Activated naive CD4-positive, alpha-beta T cell (primary cell): Measurements from ENCODE around the gene CTSO.
"Not testable (repeated sequence)": the region's sequence is repeated elsewhere in the genome, so short reads cannot be mapped to it uniquely, and the experiment has no call there.

Experiments
- DNase-seq, 4 experiments: peaks; one replicate each; lab custom pipeline; 2025; lab: John Stamatoyannopoulos, UW

Gene CTSO

DNA sequence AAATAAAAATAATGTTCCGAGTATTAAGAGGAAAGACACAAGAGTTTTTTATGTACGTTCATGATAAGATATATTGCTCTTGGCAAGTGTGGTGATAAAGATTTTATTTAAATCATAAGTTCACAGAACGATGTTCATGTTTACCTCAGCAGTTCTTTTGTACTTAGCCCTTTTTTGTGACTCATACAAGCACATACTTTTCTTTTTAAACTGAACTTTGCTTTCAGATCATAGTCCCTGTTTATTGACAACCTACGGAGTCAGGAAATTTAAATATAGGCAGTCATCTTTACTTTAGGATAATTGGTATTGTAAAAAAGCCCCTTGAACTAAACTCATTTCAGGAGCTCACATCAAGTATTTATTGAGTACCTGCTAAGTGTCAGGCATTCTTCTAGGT is 1.3 kb upstream of the CTSO start:
- DNase-seq, result no peak

DNA sequence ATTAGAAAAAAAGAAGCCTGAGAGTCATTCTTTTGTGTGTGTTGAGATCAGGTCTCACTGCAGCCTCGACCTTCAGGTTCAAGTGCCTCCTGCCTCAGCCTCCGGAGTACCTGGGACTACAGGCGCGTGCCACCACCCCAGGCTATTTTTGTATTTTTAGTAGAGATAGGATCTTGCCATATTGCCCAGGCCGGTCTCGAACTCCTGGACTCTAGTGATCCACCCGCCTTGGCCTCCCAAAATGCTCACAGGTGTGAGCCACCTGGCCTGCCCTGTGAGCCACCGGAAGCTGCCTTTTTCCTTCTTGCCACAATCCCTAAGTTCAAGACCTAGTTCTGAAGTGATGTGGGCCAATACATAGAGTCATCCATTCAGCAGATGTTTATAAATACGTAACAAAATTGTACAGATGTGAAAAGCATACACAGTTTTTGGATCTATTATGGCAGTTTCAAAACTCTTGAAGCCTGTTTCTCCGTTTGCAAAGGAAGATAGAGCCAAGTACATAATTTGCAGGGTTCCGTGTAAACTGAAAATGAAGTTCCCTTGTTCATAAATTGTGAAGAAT is 536 bp upstream of the CTSO start:
- no peak for DNase-seq

DNA sequence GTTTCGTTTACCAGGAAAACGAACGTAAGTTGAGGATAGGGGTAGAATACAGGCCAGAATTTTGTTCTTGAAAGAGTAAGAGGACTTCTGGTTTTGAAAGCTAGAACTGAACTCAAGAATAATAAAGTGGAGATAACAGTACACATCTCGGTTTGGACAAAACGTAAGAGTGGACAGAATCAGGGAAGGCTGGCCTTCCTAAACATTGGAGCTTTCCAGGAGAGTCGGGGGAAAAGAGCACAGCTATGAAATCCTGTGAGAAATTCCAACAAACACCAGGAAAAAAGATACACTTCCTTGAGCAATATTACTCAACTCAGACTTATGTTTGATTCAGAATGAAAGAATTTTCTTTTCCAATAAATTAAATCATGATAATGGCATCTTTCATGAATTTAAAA is 1.2 kb downstream of the CTSO start:
- no peak for DNase-seq

DNA sequence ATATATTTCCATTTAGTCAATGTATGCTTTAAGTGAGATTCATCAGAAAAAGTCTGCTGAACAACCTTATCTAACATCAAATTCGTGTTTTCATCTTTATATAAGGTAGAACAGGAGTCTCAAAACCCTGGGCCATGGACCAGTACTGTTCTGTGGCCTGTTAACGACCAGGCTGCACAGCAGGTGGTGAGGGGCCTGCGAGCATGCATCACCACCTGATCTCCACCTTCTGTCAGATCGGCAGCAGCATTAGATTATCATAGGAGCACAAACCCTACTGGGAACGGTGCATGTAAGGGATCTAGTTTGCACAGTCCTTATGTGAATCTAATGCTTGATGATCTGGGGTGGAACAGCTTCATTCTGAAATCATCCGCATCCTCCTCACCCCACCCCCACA is 3.2 kb downstream of the CTSO start:
- no peak for DNase-seq

DNA sequence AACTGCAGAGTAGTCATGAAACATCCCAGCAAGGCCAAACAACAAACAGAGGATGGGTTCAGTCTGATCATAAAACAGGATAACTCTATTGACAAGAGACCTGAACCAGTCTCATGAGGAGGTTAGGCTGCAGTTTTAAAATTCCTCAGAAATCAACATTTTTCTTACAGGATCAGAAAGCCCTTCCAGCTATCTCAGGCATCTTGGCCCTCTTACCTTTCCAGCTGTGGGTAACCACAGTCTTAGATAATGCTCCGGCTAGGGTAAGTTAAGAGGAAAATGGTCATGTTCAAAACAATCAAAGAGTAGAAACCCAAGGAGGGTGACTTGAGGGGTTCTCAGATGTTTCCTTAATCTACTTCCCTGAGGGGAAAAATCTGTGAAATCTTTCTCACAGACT is 5.1 kb downstream of the CTSO start:
- no peak for DNase-seq

DNA sequence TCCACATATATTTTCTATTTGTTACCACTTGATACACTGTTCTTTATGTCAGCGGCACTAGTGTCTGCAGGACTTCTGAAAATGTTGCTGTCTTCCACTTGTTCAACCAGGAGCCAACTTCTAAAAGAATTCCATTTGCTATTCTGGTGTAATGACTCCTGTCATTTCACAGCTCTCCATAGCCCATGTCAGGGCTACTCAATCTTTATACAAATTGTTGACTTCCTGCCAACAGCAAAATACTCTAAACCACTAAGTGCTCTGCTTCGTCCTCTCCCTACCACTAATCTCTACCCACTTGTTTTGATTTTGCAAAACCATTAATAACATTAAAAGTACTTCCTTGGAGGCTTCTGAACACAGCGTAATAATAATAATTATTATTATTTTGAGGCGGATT is 7.2 kb downstream of the CTSO start:
- no peak for DNase-seq

DNA sequence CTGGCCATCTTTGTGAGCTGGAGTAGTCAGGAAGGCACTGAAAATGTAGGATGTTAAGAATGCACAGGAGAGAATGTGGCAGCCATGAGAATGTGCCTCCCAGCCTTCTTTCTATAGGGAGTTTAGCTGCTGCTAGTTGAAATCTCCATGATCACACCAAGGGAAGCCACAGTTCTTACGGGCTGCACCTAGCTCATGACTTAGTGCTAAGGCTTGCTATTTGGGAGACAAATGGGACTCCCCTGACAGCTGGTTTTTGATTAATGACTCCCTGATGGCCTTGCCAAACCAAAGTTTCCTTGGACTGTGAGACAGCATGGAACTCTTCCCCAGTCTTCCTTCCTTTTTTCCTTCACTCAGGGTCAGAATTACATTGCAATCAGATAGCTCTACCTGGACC is 9.2 kb downstream of the CTSO start:
- DNase-seq, result no peak

DNA sequence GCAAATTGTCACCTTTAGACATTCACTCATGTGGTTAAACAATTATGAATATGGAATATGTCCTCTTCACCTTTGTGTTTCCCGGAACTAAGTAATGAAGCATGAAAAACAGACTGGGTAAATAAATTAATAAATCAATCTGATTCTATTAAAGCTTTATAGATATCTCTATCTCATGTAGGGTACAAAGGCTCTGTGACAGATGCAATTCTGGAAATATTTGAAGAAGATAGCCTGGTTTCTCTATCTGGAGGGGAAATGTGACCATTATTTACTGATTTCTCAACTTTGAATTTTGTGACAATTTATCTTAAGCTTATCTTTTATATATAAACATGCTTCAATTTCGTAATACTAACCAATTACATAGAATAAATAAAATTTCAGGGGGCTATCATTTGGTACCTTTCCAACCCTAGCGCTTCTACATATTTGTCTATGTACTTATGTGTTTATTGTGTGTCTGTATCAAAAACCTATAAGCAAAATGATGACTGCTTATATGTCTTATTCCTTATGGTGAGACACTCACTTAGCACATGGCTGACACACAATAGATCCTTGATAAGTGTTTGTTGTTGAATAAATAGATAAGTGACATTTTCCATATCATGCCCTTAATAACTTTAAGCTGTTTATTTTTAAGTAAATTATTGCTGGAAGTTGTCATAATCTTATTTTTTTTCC is 9.9 kb downstream of the CTSO start:
- no peak for DNase-seq

DNA sequence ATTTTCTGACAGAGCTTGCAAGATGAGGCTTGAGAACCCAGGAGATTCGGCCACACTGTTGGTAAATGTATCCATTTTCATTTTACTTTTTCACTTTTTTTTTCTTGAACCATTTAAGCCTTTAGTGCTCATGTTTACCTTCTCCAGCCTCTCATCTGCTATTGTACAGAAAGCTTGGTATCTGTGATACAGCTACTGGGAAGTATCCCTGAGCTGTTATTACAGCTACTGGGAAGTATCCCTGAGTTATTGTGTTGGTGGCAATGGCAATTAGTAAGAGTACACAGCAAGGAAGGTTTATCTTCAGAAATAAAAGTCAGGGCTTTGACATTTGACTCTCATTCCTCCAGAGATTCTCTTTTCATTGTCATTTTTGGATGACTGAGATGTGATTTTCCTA is 11.8 kb downstream of the CTSO start:
- no peak for DNase-seq

DNA sequence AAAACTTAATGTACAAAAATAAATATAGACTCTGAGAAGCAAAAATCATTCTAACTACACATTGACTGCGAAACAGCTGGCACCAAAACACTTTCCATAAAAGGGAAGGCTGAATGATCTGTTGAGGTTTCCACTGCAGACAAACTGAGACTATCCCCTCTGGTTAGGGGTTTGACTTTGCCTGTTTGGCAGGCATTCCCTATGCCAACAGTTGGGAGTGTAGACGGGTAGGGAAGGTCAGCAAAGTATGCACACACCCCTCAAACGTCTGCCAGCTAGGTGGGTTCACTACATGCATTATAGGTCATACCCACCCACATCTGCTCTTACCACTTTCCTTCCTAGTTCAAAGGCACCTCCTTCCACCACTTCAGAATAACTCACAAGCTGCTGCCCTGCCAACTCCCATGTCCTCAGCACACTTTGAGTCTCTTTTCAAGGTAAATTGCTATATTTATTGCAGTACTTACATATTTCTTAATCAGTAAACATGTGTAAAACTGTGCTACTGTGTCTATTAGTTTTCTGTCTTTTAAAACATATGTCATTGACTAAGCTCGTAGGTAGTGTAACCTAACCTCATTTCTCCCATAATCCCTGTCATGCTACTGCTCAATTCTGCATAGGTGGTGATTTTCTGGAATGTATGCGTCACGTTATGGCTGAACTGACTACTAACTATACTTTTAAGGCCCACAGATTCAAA is 12.4 kb downstream of the CTSO start:
- DNase-seq, result no peak

DNA sequence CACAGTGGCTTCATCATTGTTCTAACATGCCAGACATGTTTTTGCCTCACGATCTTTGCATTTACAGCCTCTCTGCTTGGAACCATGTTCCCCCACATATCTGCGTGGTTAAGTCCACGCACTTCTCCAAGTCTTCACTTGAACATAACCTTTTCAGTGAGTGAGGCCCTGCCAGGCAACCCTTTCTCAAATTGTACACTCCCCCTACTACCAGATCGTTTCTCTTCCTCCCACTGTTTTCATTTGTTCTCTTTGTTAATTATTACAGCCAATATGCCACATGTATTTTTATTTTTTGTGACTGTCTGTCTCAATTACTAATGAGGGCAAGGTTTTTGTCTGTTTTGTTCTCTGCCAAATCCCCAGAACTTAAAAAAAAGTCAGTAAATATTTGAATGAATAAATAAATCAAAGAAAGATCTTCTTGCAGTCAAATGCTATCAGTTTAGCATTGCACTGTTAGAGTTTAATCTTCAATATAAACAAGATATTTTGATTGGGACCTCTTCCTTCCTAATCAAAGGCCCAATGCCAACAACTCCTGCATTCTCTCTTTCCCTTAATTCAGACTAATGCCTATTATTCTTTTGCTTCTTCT is 18.2 kb downstream of the CTSO start:
- no peak for DNase-seq

DNA sequence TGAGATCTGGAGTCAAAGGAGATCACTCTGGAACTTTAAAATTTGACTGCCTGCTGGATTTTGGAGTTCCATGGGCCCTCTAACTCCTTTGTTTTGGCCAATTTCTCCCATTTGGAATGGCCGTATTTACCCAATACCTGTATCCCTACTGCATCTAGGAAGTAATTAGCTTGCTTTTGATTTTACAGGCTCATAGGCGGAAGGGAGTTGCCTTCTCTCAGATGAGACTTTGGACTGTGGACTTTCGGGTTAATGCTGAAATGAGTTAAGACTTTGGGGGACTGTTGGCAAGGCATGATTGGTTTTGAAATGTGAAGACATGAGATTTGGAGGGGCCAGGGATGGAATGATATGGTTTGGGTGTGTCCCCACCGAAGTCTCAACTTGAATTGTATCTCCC is 19.0 kb downstream of the CTSO start:
- not testable (repeated sequence) for DNase-seq

DNA sequence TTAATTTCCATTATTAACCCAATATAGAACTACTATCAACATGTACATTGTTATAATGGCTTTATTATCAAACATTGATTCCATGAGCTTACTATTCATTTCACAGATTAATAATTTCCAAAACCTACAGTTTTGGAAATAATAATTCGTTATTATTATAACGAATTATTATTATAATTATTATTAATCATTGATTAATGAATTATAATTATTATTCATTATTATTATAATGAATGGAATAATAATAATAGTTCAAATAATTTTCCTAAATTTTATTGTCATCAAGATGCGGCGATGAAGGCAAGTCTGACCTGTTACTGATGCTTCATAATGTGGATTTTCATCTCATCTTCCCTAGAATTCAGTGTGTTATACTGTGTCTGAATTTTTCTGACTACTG is 22.0 kb downstream of the CTSO start:
- no peak for DNase-seq

DNA sequence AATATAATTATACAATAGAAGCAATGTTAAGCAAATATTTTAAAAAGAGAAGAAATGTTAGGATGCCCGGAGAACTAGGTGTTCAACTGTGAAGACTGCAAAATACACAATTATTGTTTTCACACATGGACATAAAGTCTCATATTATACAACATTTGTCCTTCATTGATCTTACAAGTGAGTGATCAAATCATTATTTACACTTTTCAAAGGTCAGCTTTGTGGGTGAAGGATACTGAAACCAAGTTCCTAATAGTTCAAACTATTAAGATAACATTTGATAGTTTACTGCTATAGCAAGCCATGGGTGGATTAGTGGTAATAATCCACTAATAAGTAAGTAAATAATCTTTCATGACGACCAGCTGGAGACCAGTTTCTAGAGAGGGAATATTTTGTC is 23.3 kb downstream of the CTSO start:
- DNase-seq, result no peak

DNA sequence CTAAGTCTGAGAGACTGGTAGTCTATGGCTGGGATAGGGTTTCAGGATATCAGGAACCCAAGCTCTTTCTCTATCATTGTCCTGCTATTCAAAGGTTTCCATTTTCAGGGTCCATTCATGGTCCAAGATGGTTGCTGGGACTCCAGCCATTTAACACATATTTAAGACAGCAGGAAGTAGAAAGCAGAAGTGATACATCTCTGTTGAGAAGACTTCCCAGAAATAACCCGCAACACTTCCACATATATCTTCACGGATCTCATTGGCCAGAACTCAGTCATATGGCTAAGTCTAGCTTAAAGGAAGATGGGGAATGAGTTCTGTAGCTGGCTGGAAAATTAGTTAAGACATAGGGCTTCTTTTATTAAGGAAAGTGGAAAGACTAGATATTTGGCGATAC is 23.8 kb downstream of the CTSO start:
- no peak for DNase-seq

DNA sequence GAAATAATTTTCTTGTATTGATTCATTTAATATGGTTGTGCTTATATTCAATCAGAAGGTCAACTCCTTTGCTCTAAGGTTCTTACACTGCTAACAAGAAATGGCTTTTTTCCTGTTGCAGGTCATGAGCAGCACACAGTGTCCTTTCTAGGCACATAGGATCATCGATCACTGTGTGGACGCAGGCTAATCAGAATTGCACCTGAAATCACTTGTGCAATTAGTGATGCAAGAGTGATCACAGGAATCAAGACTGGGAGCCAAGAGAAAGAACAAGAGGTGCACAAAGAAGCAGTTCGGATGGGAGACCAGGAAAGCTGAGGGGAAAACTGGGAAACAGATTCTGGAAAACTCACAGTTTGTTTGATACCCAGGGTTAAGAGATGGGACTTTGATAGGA is 29.0 kb downstream of the CTSO start:
- DNase-seq, result no peak

DNA sequence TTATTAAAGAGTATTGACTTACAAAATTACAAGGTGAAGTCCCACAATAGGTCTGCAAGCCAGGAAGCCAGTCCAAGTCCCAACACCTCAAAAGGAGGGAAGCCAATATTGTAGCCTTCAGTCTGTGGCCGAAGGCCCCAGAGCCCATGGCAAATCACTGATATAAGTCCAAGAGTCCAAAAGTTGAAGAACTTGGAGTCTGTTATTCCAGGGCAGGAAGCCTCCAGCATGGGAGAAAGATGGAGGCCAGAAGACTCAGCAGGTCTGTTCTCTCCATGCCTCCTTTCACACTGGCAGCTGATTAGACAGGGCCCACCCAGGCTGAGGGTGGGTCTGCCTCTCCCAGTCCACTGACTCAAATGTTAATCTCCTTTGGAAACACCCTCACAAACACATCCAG is 32.1 kb downstream of the CTSO start:
- no peak for DNase-seq

DNA sequence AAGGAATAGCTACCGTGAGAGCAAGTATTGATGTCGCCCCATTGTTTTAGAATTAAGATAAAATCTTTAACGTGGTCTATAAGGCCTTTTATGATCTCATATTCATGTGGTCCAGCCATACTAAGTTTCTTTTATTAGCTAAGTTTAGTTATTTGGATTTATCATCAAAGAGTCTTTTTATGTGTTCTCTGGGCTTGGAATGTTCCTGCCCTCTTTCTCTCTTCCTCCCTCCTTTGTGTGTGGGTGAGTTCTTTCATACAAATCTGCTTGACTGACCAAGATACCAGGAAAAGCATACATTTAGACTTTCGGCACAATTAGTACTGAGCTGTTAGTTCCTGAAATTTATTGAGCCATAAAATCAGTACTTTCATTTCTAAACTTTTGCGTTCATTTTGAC is 38.9 kb downstream of the CTSO start:
- no peak for DNase-seq

DNA sequence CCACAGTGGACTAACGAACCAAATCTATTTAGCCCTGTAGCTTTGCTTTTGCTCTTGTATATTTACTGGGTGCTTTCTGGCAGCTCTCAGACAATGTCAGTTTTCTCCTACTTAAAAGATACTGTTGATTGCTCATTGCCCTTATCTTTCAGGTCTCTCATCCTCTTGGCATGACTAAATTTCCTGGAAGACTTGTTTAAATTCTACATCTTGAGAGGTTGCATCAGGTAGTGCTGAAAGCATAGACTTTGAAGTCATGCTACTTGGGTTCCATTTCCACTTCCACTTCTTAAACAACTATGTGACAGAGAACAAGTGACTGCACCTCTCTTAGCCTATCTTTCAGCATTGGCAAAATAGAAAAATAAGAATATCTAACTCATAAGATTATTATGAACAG is 41.8 kb downstream of the CTSO start:
- no peak for DNase-seq

DNA sequence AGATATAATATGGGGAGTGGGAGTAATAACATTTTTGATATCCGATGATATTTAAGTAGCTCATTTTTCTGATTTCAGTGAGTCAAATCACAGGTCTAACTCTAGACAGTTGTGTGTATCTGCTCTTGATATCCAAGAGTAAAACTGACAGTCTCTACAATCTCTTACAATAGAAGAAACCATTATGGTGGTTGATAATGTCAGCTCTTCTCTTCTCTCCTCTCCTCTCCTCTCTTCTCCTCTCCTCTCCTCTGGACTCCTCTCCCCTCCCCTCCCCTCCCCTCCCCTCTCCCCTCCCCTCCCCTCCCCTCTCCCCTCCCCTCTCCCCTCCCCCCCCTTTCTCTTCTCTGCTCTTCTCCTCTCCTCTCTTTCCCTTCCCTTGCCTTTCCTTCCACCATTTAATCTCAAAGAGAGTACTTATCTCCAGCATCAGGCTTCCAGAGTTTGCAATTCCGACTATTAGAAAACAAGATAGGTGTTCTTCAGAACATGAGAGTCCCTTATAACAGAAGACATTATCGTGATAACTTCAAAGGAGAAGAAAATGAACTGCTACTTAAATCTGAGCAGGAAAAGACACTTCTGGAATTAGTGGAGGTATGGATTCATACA is 43.9 kb downstream of the CTSO start:
- DNase-seq, result no peak

DNA sequence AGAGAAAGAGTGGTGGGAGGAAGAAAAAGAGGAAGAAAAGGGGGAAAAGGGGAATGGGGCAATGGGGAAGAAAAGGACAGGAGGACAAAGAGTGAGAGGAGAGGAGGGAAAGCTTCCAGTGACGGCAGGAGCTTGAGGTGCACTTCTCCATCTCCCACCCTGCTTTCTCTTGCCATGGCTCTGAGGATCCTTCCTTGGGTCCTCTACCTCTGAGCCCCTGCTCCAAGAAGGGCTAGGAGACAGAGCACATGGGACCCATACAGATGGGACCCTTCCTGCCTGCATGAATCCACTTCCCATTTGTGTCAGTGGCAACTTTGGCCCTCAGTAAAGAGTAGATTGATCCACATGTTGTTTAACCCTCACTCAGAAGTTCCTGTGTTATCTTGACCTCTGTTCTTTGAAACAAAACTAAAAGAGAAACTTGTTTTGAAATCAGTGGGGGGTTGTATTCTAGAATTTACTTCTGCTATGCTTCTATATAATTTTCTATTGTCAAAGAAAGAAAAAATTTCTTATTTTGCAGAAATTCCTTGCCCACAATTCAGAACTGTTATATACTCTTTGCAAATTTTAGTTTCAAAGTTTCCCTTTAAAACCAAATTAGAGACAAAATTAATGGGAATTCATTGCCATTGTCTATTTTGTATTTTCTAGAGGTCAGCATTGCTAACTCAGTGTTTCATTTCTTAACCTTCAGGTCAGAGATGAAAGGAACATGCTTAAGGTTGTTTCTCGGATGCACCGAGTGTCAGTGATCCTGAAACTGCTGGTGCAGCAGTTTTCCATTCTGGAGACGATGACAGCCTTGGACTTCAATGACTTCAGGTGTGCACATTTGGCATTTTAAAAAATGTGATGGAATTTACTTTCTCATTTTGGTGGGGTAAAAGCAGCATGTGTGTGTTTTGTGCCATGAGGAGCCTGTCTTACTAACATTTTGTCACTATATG is 45.2 kb downstream of the CTSO start:
- no peak for DNase-seq

DNA sequence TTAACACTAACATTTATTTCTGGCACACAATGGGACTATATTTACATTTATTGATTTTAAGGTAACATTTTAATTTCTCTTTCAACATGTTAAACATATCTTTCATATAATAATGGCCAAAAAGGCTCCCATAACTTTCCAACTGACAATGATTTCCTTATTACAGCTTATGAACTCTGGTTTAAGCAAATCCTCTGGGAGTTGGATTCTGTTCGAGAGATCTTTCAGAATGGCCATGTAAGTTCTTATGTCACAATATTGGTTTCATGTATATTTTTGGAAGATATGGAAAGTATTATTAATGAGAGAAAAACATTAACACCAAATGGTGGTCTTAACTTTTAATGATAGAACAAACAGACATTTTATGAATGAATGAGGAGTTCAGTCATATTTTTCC is 46.1 kb downstream of the CTSO start:
- no peak for DNase-seq
